ENCODE measurements around the gene GNAI2. TPM values are rescaled to one million over a fixed set of nuclear protein-coding genes. Genes with fewer than 3 reads are reported as not detected.

The GNAI2 gene
- polyA plus RNA-seq, 3 donors = 914 to 1,492 (median 1,165) TPM

DNA sequence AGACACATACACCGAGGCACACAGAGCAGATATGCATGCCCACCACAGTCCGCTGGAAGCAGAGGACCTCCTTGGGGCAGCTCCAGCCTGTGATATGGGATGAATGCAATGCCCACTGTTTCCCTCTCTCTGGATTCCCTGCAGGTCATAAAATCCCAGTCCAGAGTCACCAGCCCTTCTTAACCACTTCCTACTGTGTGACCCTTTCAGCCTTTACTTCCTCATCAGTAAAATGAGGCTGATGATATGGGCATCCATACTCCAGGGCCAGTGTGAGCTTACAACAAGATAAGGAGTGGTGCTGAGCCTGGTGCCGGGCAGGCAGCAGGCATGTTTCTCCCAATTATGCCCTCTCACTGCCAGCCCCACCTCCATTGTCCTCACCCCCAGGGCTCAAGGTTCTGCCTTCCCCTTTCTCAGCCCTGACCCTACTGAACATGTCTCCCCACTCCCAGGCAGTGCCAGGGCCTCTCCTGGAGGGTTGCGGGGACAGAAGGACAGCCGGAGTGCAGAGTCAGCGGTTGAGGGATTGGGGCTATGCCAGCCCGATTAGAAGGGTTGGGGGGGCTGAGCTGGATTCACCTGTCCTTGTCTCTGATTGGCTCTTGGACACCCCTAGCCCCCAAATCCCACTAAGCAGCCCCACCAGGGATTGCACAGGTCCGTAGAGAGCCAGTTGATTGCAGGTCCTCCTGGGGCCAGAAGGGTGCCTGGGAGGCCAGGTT lies 44.9 kb upstream of the GNAI2 start, which contains the start of gene GNAT1:
Gene GNAT1 (plus strand): TSS at position 675 of the 725 bp plus-strand sequence. CDS start 116 bp downstream, outside the sequence.
- peak within 1 kb of the TSS; percentile 36 for H3K4me2 ChIP-seq (replicated peaks; ENCODE audit: extremely low read depth, low read length, poor library complexity, severe bottlenecking)
- no peaks in the 10 kb centered on the region for H3K79me2 ChIP-seq (ENCODE audit: insufficient read depth, low read length)
- intact Hi-C loops (cut with micrococcal nuclease) = no loop called here
- DNase-seq = peak; percentile 21 to 42 (median 31)
- Mint-ChIP-seq H3K27me3 (ENCODE audit: low read depth in 3 of 3) (peaks cover 26 to 34% (median 34%) of the 10 kb centered on the region in 3 donors), H3K27ac (peak within 1 kb of the TSS; percentile 41 to 82 (median 71)), H3K4me3 (peak within 1 kb of the TSS; percentile 26 to 41), H3K9me3 (peaks cover 0 to 11% (median 3%) of the 10 kb centered on the region in 7 donors), H3K4me1 (peaks cover 27% of the 10 kb centered on the region), H3K36me3 (no peaks in the 10 kb centered on the region)
- H3K9me3 ChIP-seq (replicated peaks in 1 of 2; ENCODE audit: control insufficient read depth in 1 of 2, insufficient read depth in 1 of 2, low read length in 2 of 2) = peaks cover 0 to 10% of the 10 kb centered on the region in 2 donors
- peaks cover 25 to 37% of the 10 kb centered on the region in 2 donors for H3K4me1 ChIP-seq (ENCODE audit: control insufficient read depth in 1 of 2, insufficient read depth in 2 of 2, low read length in 2 of 2)
- TF ChIP-seq, protein P1, sequence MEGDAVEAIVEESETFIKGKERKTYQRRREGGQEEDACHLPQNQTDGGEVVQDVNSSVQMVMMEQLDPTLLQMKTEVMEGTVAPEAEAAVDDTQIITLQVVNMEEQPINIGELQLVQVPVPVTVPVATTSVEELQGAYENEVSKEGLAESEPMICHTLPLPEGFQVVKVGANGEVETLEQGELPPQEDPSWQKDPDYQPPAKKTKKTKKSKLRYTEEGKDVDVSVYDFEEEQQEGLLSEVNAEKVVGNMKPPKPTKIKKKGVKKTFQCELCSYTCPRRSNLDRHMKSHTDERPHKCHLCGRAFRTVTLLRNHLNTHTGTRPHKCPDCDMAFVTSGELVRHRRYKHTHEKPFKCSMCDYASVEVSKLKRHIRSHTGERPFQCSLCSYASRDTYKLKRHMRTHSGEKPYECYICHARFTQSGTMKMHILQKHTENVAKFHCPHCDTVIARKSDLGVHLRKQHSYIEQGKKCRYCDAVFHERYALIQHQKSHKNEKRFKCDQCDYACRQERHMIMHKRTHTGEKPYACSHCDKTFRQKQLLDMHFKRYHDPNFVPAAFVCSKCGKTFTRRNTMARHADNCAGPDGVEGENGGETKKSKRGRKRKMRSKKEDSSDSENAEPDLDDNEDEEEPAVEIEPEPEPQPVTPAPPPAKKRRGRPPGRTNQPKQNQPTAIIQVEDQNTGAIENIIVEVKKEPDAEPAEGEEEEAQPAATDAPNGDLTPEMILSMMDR (IDR thresholded peaks at IDR 0.05) = no peak
- H3K9ac ChIP-seq (ENCODE audit: insufficient read depth, low read length, poor library complexity, severe bottlenecking) = no peak within 1 kb of the TSS
- H3K4me3 ChIP-seq (replicated peaks in 1 of 3; ENCODE audit: low read depth in 2 of 3, low read length in 3 of 3) = peak within 1 kb of the TSS in 1 of 3 experiments; percentile 28
- WGBS (ENCODE audit: insufficient coverage) = 80% methylated on average over 2 of the region's 8 CpGs
- peak within 1 kb of the TSS in 1 of 2 donors; percentile 53 for H3K27ac ChIP-seq (ENCODE audit: low read depth in 1 of 2, low read length in 2 of 2)
- H2AFZ ChIP-seq (ENCODE audit: insufficient read depth, low read depth, low read length, poor library complexity, severe bottlenecking) = peak within 1 kb of the TSS; percentile 41
- H3K36me3 ChIP-seq (replicated peaks in 1 of 2; ENCODE audit: control insufficient read depth in 1 of 2, insufficient read depth in 2 of 2, low read length in 2 of 2) = no peaks in the 10 kb centered on the region
- no peaks in the 10 kb centered on the region for H4K20me1 ChIP-seq (ENCODE audit: insufficient read depth, low read length)
- peaks cover 15 to 32% of the 10 kb centered on the region in 2 donors for H3K27me3 ChIP-seq (ENCODE audit: control insufficient read depth in 2 of 2, insufficient read depth in 2 of 2, low read length in 2 of 2)

DNA sequence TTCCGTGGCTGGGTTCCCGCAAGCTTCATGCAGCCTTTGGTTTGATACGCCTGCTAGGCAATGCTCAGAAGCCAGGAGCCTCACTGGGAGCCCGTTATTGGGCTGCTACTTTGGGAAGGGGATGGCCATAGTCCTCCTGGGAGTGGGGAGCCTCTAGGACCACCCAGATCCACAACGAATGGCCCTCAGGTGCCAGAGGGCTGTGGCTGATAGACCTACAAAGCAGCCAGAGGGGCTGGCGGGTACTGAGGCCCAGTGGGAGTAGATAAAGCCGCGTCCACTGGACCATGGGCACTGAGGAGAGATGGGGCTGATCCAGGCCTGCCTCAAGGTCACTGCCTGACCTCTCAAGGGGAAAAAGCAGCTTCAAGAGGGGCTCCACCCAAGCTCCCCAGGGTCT lies 43.9 kb upstream of the GNAI2 start:
- no peak overlapping the region for H2AFZ ChIP-seq (ENCODE audit: insufficient read depth, low read depth, low read length, poor library complexity, severe bottlenecking)
- 99% methylated on average over 7 of the region's 8 CpGs for WGBS (ENCODE audit: insufficient coverage)
- no peak overlapping the region for H3K4me3 ChIP-seq (replicated peaks in 1 of 3; ENCODE audit: low read depth in 2 of 3, low read length in 3 of 3)
- no peaks in the 10 kb centered on the region for H3K36me3 ChIP-seq (replicated peaks in 1 of 2; ENCODE audit: control insufficient read depth in 1 of 2, insufficient read depth in 2 of 2, low read length in 2 of 2)
- Mint-ChIP-seq H3K27ac (no peak overlapping the region), H3K4me3 (no peak overlapping the region), H3K27me3 (ENCODE audit: low read depth in 3 of 3) (peaks cover 31 to 41% (median 39%) of the 10 kb centered on the region in 3 donors), H3K36me3 (no peaks in the 10 kb centered on the region), H3K4me1 (peaks cover 27% of the 10 kb centered on the region), H3K9me3 (peaks cover 0 to 11% (median 5%) of the 10 kb centered on the region in 7 donors)
- no peak overlapping the region for H3K4me2 ChIP-seq (replicated peaks; ENCODE audit: extremely low read depth, low read length, poor library complexity, severe bottlenecking)
- peaks cover 25 to 37% of the 10 kb centered on the region in 2 donors for H3K4me1 ChIP-seq (ENCODE audit: control insufficient read depth in 1 of 2, insufficient read depth in 2 of 2, low read length in 2 of 2)
- no peak overlapping the region for H3K9ac ChIP-seq (ENCODE audit: insufficient read depth, low read length, poor library complexity, severe bottlenecking)
- H4K20me1 ChIP-seq (ENCODE audit: insufficient read depth, low read length) = no peaks in the 10 kb centered on the region
- no peaks in the 10 kb centered on the region for H3K79me2 ChIP-seq (ENCODE audit: insufficient read depth, low read length)
- H3K27me3 ChIP-seq (ENCODE audit: control insufficient read depth in 2 of 2, insufficient read depth in 2 of 2, low read length in 2 of 2) = peaks cover 15 to 33% of the 10 kb centered on the region in 2 donors
- intact Hi-C loops (cut with micrococcal nuclease) = loop anchor here (1.0 kb wide), 2 partner anchors 34 to 81 kb away; no protein-coding TSS in a partner anchor
- peaks cover 0 to 10% of the 10 kb centered on the region in 2 donors for H3K9me3 ChIP-seq (replicated peaks in 1 of 2; ENCODE audit: control insufficient read depth in 1 of 2, insufficient read depth in 1 of 2, low read length in 2 of 2)
- TF ChIP-seq, protein P1 (IDR thresholded peaks at IDR 0.05) = no peak
- no peak for DNase-seq
- no peak overlapping the region for H3K27ac ChIP-seq (ENCODE audit: low read depth in 1 of 2, low read length in 2 of 2)
